H1 (cell line): Measurements from ENCODE around the gene SLIT3. TPM values are rescaled to one million over a fixed set of nuclear protein-coding genes. Genes with fewer than 3 reads are reported as not detected.

Experiments used
- CTCF ChIA-PET: fragments of 300-600 bp; sonication (Branson Sonifier 250); formaldehyde crosslinking; loops from one replicate; lab custom pipeline; 2021; ENCODE audit not compliant: partially characterized antibody; lab: Charles Lee
- POLR2A ChIA-PET: fragments of 300-600 bp; sonication (Branson Sonifier 250); formaldehyde crosslinking; loops from one replicate; lab custom pipeline; 2021; ENCODE audit warnings: inconsistent platforms; ENCODE audit not compliant: partially characterized antibody; lab: Charles Lee
- DNase-seq, 2 experiments: peaks; one replicate each; pipeline versions ENCODE4 v3.0.0 to v3.0.0-alpha.2; 2010 to 2022; ENCODE audit warnings: low spot score in 2 of 2, low read depth in 1 of 2, mixed read lengths in 1 of 2
- FAIRE-seq: peaks from 2 replicates; lab custom pipeline; 2011; peaks lifted over from hg19 to GRCh38; lab: Jason Lieb, UNC
- H2AFZ ChIP-seq: 2 replicates; pipeline ENCODE4 v1.8.1; 2012; ENCODE audit warnings: low read length, inconsistent platforms
- H2AK5ac ChIP-seq: 2 replicates; pipeline ENCODE4 v1.6.1; 2013; ENCODE audit warnings: low read depth, low read length
- H2BK120ac ChIP-seq: replicated peaks from 2 replicates; pipeline ENCODE3; 2013; ENCODE audit warnings: low read depth, low read length, inconsistent platforms
- H2BK12ac ChIP-seq: 2 replicates; pipeline ENCODE4 v1.6.1; 2013; ENCODE audit warnings: low read depth, low read length
- H2BK15ac ChIP-seq: 2 replicates; pipeline ENCODE4 v1.6.1; 2013; ENCODE audit warnings: low read length
- H2BK20ac ChIP-seq: 2 replicates; pipeline ENCODE4 v1.6.1; 2013; ENCODE audit warnings: low read length
- H2BK5ac ChIP-seq: 2 replicates; pipeline ENCODE4 v1.6.1; 2013; ENCODE audit warnings: low read depth, low read length
- H3K14ac ChIP-seq: 2 replicates; pipeline ENCODE4 v1.6.1; 2013; ENCODE audit warnings: inconsistent platforms; ENCODE audit not compliant: insufficient read length
- H3K18ac ChIP-seq: 2 replicates; pipeline ENCODE4 v1.6.1; 2013; ENCODE audit warnings: low read length; ENCODE audit errors: extremely low read depth
- H3K23ac ChIP-seq: 2 replicates; pipeline ENCODE4 v1.6.1; 2013; ENCODE audit warnings: inconsistent platforms; ENCODE audit not compliant: insufficient read length
- H3K23me2 ChIP-seq: 2 replicates; pipeline ENCODE4 v1.6.1; 2013; ENCODE audit warnings: low read depth, low read length
- H3K27ac ChIP-seq: 2 replicates; pipeline ENCODE4 v1.6.1; 2011; ENCODE audit warnings: low read depth, low read length, inconsistent platforms
- H3K27me3 ChIP-seq, 4 experiments: replicated peaks in 1 of 4; 1 replicate in 1 of 4; 2 replicates in 3 of 4; pipeline versions ENCODE4 v1.6.1 to v1.8.1; 2011 to 2013; ENCODE audit warnings: low read length in 3 of 4, mild to moderate bottlenecking in 3 of 4, inconsistent platforms in 2 of 4, mixed read lengths in 2 of 4, moderate library complexity in 1 of 4; ENCODE audit not compliant: control insufficient read depth in 3 of 4, insufficient read depth in 3 of 4; ENCODE audit errors: extremely low read depth in 1 of 4
- H3K36me3 ChIP-seq, 4 experiments: 2 replicates each; pipeline versions ENCODE4 v1.6.1 to v1.8.1; 2011 to 2013; ENCODE audit warnings: mild to moderate bottlenecking in 4 of 4, low read length in 3 of 4, moderate library complexity in 2 of 4, control low read depth in 1 of 4, inconsistent platforms in 1 of 4; ENCODE audit not compliant: insufficient read depth in 4 of 4, control insufficient read depth in 2 of 4
- H3K4ac ChIP-seq: replicated peaks from 2 replicates; pipeline ENCODE3; 2013; ENCODE audit warnings: low read length, low read depth, mixed read lengths, inconsistent platforms; ENCODE audit not compliant: insufficient read length
- H3K4me1 ChIP-seq, 4 experiments: replicated peaks in 1 of 4; 1 replicate in 1 of 4; 2 replicates in 3 of 4; pipeline versions ENCODE4 v1.6.1 to v1.8.1; 2011 to 2013; ENCODE audit warnings: low read length in 3 of 4, inconsistent platforms in 2 of 4, mixed read lengths in 1 of 4; ENCODE audit not compliant: insufficient read depth in 4 of 4, control insufficient read depth in 3 of 4
- H3K4me2 ChIP-seq, 2 experiments: 2 replicates each; pipeline versions ENCODE4 v1.6.1 to v1.8.1; 2011 to 2013; ENCODE audit warnings: low read depth in 2 of 2, low read length in 2 of 2, control low read depth in 1 of 2, inconsistent platforms in 1 of 2, mild to moderate bottlenecking in 1 of 2; ENCODE audit not compliant: insufficient read depth in 1 of 2
- H3K4me3 ChIP-seq, 4 experiments: fragments of 200-600, 300-600 bp in 1 of 4; sonication (generic), shearing (Covaris generic), sonication (Bioruptor Twin) in 1 of 4; 2 replicates each; pipeline versions ENCODE4 v1.5.1 to v1.8.1; 2011 to 2016; ENCODE audit warnings: low read length in 4 of 4, low read depth in 3 of 4, control low read depth in 2 of 4, inconsistent platforms in 2 of 4, mild to moderate bottlenecking in 2 of 4, mixed read lengths in 1 of 4, moderate library complexity in 1 of 4; ENCODE audit not compliant: insufficient read depth in 2 of 4; ENCODE audit errors: extremely low read depth in 1 of 4
- H3K56ac ChIP-seq: replicated peaks from 2 replicates; pipeline ENCODE3; 2013; ENCODE audit warnings: low read depth, mild to moderate bottlenecking, mixed read lengths, low read length, inconsistent platforms; ENCODE audit not compliant: insufficient read length
- H3K79me1 ChIP-seq: 2 replicates; pipeline ENCODE4 v1.6.1; 2013; ENCODE audit warnings: low read depth, low read length, control low read depth
- H3K79me2 ChIP-seq, 2 experiments: 2 replicates each; pipeline versions ENCODE4 v1.6.1 to v1.8.1; 2012 to 2013; ENCODE audit warnings: low read length in 2 of 2, mild to moderate bottlenecking in 2 of 2, inconsistent platforms in 1 of 2; ENCODE audit not compliant: insufficient read depth in 2 of 2, control insufficient read depth in 1 of 2
- H3K9ac ChIP-seq, 4 experiments: replicated peaks in 1 of 4; 1 replicate in 1 of 4; 2 replicates in 3 of 4; pipeline versions ENCODE4 v1.6.1 to v1.8.1; 2011 to 2013; ENCODE audit warnings: low read depth in 3 of 4, low read length in 3 of 4, control low read depth in 2 of 4, mild to moderate bottlenecking in 2 of 4, moderate library complexity in 2 of 4, inconsistent platforms in 1 of 4; ENCODE audit errors: extremely low read depth in 1 of 4
- H3K9me3 ChIP-seq, 2 experiments: 2 replicates each; pipeline versions ENCODE4 v1.6.1 to v1.8.1; 2012 to 2013; ENCODE audit warnings: mild to moderate bottlenecking in 2 of 2, moderate library complexity in 2 of 2, control low read depth in 1 of 2, inconsistent platforms in 1 of 2, low read depth in 1 of 2, low read length in 1 of 2, mixed read lengths in 1 of 2; ENCODE audit not compliant: insufficient read depth in 2 of 2
- H4K20me1 ChIP-seq, 2 experiments: replicated peaks in 1 of 2; 2 replicates each; pipeline versions ENCODE3 to v1.8.1; 2011 to 2013; ENCODE audit warnings: inconsistent platforms in 2 of 2, low read length in 2 of 2, mild to moderate bottlenecking in 1 of 2; ENCODE audit not compliant: insufficient read depth in 2 of 2, control insufficient read depth in 1 of 2
- H4K5ac ChIP-seq: 2 replicates; pipeline ENCODE4 v1.6.1; 2013; ENCODE audit warnings: low read length, low read depth, mixed read lengths, inconsistent platforms; ENCODE audit not compliant: insufficient read length
- H4K8ac ChIP-seq: 2 replicates; pipeline ENCODE4 v1.8.0; 2013; ENCODE audit warnings: mild to moderate bottlenecking, moderate library complexity, low read length, inconsistent platforms; ENCODE audit not compliant: insufficient read depth; ENCODE audit errors: extremely low read depth
- H4K91ac ChIP-seq: replicated peaks from 2 replicates; pipeline ENCODE3; 2013; ENCODE audit warnings: low read length, mixed read lengths, inconsistent platforms; ENCODE audit not compliant: insufficient read length
- CTBP2 ChIP-seq: IDR thresholded peaks from 2 replicates; pipeline ENCODE4 v1.7.0; 2011; ENCODE audit warnings: borderline replicate concordance, mild to moderate bottlenecking, moderate library complexity, mixed read lengths, low read length; ENCODE audit not compliant: insufficient read depth, insufficient read length
- EP300 ChIP-seq, 2 experiments: IDR thresholded peaks; 1 replicate in 1 of 2; 2 replicates in 1 of 2; pipeline ENCODE4 v1.6.1; 2011 to 2012; ENCODE audit warnings: low read depth in 2 of 2, low read length in 2 of 2, mild to moderate bottlenecking in 2 of 2, borderline replicate concordance in 1 of 2, inconsistent platforms in 1 of 2, moderate library complexity in 1 of 2
- HDAC2 ChIP-seq, 2 experiments: fragments of 300-600 bp in 1 of 2; sonication (generic) in 1 of 2; IDR thresholded peaks; 2 replicates each; pipeline ENCODE4 v1.6.1; 2011 to 2012; ENCODE audit warnings: low read depth in 2 of 2, low read length in 2 of 2, mild to moderate bottlenecking in 2 of 2, moderate library complexity in 2 of 2, borderline replicate concordance in 1 of 2, inconsistent platforms in 1 of 2
- PHF8 ChIP-seq: fragments of 200-600 bp; sonication (generic); conservative IDR thresholded peaks from 2 replicates; pipeline ENCODE4 v1.7.1; 2012; ENCODE audit warnings: low read depth, mild to moderate bottlenecking, inconsistent platforms, low read length, moderate library complexity
- ZNF274 ChIP-seq: IDR thresholded peaks from 2 replicates; pipeline ENCODE4 v1.7.0; 2012; ENCODE audit warnings: low read length, borderline replicate concordance; ENCODE audit errors: extremely low read depth
- WGBS, 2 experiments: shearing (Covaris generic) in 1 of 2; methylation state at CpG; one replicate each; pipeline versions ENCODE4 v1.1.6 to v1.1.7; 2013 to 2015; ENCODE audit warnings: low lambda C conversion rate in 2 of 2, mixed read lengths in 2 of 2, inconsistent platforms in 1 of 2, low coverage in 1 of 2, missing lambda C conversion rate in 1 of 2; ENCODE audit not compliant: insufficient replicate concordance in 2 of 2, insufficient coverage in 1 of 2, insufficient read length in 1 of 2; ENCODE audit errors: extremely low coverage in 1 of 2, missing lambda C conversion rate in 1 of 2; 5-methylcytosine and 5-hydroxymethylcytosine counted together
- polyA plus RNA-seq, 7 experiments: library from polyadenylated mRNA; depleted of rRNA in 3 of 7; stranded (reverse) in 5 of 7; unstranded in 2 of 7; fragments of >200 nt in 5 of 7; fragments of 200-250 nt in 2 of 7; gene quantifications; 1 replicate in 5 of 7; 2 replicates in 1 of 7; 4 replicates in 1 of 7; pipeline versions ENCODE4 v1.2.1 to v1.2.3, GENCODE V29; 2011 to 2013; ENCODE audit warnings: missing spikeins in 2 of 7, mixed read lengths in 2 of 7
- total RNA-seq: library from RNA; stranded (reverse); fragmentation: NEBNext Ultra II Directional; extraction: Animal tissue kit (Norgen Biotek cat#: 25700); gene quantifications from 2 replicates; pipeline ENCODE4 v1.2.1, GENCODE V29; 2021
- TF ChIP-seq, protein P1 (sequence below), 3 experiments: IDR thresholded peaks; 1 replicate in 2 of 3; 2 replicates in 1 of 3; pipeline versions ENCODE4 v1.5.1 to v1.6.1; 2011; ENCODE audit warnings: low read length in 3 of 3, mild to moderate bottlenecking in 3 of 3, inconsistent platforms in 2 of 3, low read depth in 1 of 3, moderate library complexity in 1 of 3; ENCODE audit not compliant: insufficient read depth in 1 of 3; ENCODE audit errors: control extremely low read depth in 1 of 3

Gene SLIT3
- total and polyA plus RNA-seq, 2 of the 8 experiments (the other 6 are each of a cell fraction or from before 2014, with no cell fraction given), result 1.1 to 1.2 TPM

DNA sequence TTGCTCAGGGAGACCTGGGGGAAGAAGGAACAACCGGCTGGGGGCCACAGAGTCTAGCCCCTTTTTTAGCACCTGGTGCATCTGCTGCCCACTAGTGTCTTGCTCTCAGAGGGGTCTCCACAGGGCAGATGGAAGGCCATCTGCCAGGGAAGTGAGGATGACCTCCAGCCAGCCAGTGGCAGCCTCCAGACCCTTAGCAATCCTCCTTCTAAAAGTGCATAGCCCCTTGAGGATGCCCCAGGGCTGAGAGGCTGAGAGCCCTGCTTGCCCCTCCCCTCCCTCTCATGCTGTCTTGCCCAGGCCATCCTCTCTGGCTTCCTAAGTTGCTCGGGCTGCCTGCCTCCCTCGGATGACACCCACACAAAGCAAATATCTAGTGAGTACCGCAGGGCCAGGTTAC, 640.2 kb downstream of the SLIT3 start:
- Histone ChIP-seq H2BK12ac (no peak overlapping the region), H3K14ac (no peak overlapping the region), H3K23ac (no peak overlapping the region), H2BK15ac (no peak overlapping the region), H3K4me3 (no peak overlapping the region), H3K56ac (no peak overlapping the region), H4K5ac (no peak overlapping the region), H3K23me2 (no peaks in the 10 kb centered on the region; the same call in 1 of the 2 replicates), H3K18ac (no peak overlapping the region), H2AFZ (no peak overlapping the region), H3K27ac (no peak overlapping the region), H4K20me1 (no peaks in the 10 kb centered on the region), H3K9ac (no peak overlapping the region), H2AK5ac (no peak overlapping the region), H2BK20ac (no peak overlapping the region), H2BK120ac (no peak overlapping the region), H4K91ac (no peak overlapping the region), H3K36me3 (no peaks in the 10 kb centered on the region), H3K4ac (no peak overlapping the region), H3K9me3 (no peaks in the 10 kb centered on the region), H3K79me1 (no peaks in the 10 kb centered on the region), H2BK5ac (no peak overlapping the region), H3K27me3 (no peaks in the 10 kb centered on the region), H3K79me2 (no peaks in the 10 kb centered on the region), H3K4me1 (0 out of 7 replicates have a peak, but pooled peaks cover 0 to 3% (median 0%) of the 10 kb centered on the region in 4 experiments), H4K8ac (no peak overlapping the region), H3K4me2 (no peak overlapping the region)
- TF ChIP-seq HDAC2 (IDR thresholded peaks at IDR 0.05; ENCODE audit: borderline replicate concordance in 1 of 2, low read depth in 2 of 2, low read length in 2 of 2) (no peak), CTBP2 (no peak), ZNF274 (no peak), EP300 (IDR thresholded peaks at IDR 0.05; ENCODE audit: borderline replicate concordance in 1 of 2, low read depth in 2 of 2, low read length in 2 of 2) (no peak), PHF8 (no peak)
- TF ChIP-seq, protein P1, sequence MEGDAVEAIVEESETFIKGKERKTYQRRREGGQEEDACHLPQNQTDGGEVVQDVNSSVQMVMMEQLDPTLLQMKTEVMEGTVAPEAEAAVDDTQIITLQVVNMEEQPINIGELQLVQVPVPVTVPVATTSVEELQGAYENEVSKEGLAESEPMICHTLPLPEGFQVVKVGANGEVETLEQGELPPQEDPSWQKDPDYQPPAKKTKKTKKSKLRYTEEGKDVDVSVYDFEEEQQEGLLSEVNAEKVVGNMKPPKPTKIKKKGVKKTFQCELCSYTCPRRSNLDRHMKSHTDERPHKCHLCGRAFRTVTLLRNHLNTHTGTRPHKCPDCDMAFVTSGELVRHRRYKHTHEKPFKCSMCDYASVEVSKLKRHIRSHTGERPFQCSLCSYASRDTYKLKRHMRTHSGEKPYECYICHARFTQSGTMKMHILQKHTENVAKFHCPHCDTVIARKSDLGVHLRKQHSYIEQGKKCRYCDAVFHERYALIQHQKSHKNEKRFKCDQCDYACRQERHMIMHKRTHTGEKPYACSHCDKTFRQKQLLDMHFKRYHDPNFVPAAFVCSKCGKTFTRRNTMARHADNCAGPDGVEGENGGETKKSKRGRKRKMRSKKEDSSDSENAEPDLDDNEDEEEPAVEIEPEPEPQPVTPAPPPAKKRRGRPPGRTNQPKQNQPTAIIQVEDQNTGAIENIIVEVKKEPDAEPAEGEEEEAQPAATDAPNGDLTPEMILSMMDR (IDR thresholded peaks at IDR 0.05; ENCODE audit: control extremely low read depth in 1 of 3, insufficient read depth in 1 of 3, low read depth in 1 of 3, low read length in 3 of 3), result no peak
- WGBS, 2 experiments, result 79% methylated on average over 4 of the region's 4 CpGs; no CpG with 5 or more reads in 1 of the 2 experiments
- POLR2A ChIA-PET, result no interaction called here
- CTCF ChIA-PET, result no interaction called here
- DNase-seq (no peak), FAIRE-seq (no peak)
